Body of pancreas (tissue), 4 donors: ENCODE data around the gene TNFAIP8L2. TPM values are rescaled to one million over a fixed set of nuclear protein-coding genes. Genes with fewer than 3 reads are reported as not detected.

Experiments
- ATAC-seq: fragments of 150-250 bp; one replicate; pipeline ENCODE4 v1.9.1; 2016
- DNase-seq, 4 donors: peaks; one replicate each; pipeline ENCODE4 v3.0.0-alpha.2; 2019
- H3K27ac ChIP-seq, 4 donors: fragments of 200-600 bp; sonication (generic); 1 replicate in 3 of 4; 2 replicates in 1 of 4; pipeline versions ENCODE4 v1.5.1 to v1.6.1; 2016 to 2019; ENCODE audit warnings: mild to moderate bottlenecking in 1 of 4, mixed read lengths in 1 of 4, moderate library complexity in 1 of 4
- H3K27me3 ChIP-seq, 2 donors: fragments of 200-600 bp; sonication (generic); one replicate each; pipeline ENCODE4 v1.6.0; 2016; ENCODE audit warnings: mild to moderate bottlenecking in 1 of 2
- H3K36me3 ChIP-seq, 2 donors: fragments of 200-600 bp; sonication (generic); replicated peaks in 1 of 2; 2 replicates each; pipeline ENCODE4 v1.5.1; 2016; ENCODE audit warnings: low read depth in 2 of 2; ENCODE audit not compliant: insufficient read depth in 1 of 2
- H3K4me1 ChIP-seq: fragments of 200-600 bp; sonication (generic); one replicate; pipeline ENCODE4 v1.6.0; 2016
- H3K4me3 ChIP-seq, 2 donors: fragments of 200-600 bp; sonication (generic); 1 replicate in 1 of 2; 2 replicates in 1 of 2; pipeline ENCODE4 v1.5.1; 2016 to 2019
- H3K9me3 ChIP-seq, 3 donors: fragments of 200-600 bp; sonication (generic); 1 replicate in 2 of 3; 2 replicates in 1 of 3; pipeline ENCODE4 v1.5.1; 2016
- POLR2A ChIP-seq, 3 donors: fragments of 450-650 bp; IDR thresholded peaks; one replicate each; pipeline ENCODE4 v1.6.1; 2016; ENCODE audit warnings: antibody characterized with exemption in 3 of 3, mild to moderate bottlenecking in 2 of 3
- WGBS, 2 donors: methylation state at CpG; one replicate each; pipeline ENCODE4 v1.1.5; 2017; 5-methylcytosine and 5-hydroxymethylcytosine counted together
- intact Hi-C: fragments of 100-400 bp; cut with DNase I; formaldehyde crosslinking; loops from one replicate; pipeline ENCODE4 v1.15.1; 2023
- total RNA-seq, 2 donors: library from RNA; depleted of rRNA; stranded (reverse); fragments of >200 nt; gene quantifications; one replicate each; pipeline ENCODE4 v1.1.0, GENCODE V29; 2016
- TF ChIP-seq, protein P1 (sequence below), 7 experiments: fragments of 450-650 bp in 4 of 7; fragments of 200-600 bp in 3 of 7; sonication (generic) in 3 of 7; IDR thresholded peaks; one replicate each; pipeline ENCODE4 v1.5.1; 2016 to 2019; ENCODE audit warnings: antibody characterized with exemption in 7 of 7

Gene TNFAIP8L2
- total RNA-seq, 2 donors from 2014 or later: 0.99 to 1.6 TPM

DNA sequence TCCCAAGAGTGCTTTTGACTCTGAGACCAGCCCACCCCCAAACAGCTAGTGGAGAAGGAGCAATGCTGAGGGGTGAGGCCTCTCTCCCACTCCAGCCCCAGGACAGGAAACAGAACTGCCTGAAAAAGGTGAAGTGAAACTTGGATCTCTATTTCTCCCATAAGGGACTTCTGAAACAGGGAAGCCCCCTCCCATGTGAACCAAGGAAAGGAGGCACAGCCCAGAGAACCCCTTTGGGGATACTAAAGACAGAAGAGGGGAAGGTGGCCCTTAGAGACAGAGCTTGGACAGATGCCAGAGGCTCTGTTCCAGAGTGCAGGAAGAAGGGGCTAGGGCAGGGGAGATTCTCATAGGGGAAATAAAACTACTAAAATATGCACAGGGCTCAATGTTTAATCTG is 2.9 kb downstream of the TNFAIP8L2 start:
- intact Hi-C loops: loop anchor here (10.0 kb wide), 1 partner anchor 65 kb away; no protein-coding TSS in a partner anchor
- Histone ChIP-seq H3K27me3 (no peaks in the 10 kb centered on the region), H3K9me3 (no peaks in the 10 kb centered on the region), H3K27ac (no peak overlapping the region), H3K4me3 (no peak overlapping the region), H3K4me1 (peaks cover 5% of the 10 kb centered on the region), H3K36me3 (peaks cover 3% of the 10 kb centered on the region in 2 donors)
- ATAC-seq: no peak
- TF ChIP-seq, protein P1, sequence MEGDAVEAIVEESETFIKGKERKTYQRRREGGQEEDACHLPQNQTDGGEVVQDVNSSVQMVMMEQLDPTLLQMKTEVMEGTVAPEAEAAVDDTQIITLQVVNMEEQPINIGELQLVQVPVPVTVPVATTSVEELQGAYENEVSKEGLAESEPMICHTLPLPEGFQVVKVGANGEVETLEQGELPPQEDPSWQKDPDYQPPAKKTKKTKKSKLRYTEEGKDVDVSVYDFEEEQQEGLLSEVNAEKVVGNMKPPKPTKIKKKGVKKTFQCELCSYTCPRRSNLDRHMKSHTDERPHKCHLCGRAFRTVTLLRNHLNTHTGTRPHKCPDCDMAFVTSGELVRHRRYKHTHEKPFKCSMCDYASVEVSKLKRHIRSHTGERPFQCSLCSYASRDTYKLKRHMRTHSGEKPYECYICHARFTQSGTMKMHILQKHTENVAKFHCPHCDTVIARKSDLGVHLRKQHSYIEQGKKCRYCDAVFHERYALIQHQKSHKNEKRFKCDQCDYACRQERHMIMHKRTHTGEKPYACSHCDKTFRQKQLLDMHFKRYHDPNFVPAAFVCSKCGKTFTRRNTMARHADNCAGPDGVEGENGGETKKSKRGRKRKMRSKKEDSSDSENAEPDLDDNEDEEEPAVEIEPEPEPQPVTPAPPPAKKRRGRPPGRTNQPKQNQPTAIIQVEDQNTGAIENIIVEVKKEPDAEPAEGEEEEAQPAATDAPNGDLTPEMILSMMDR (IDR thresholded peaks at IDR 0.05): no peak
- TF ChIP-seq POLR2A (IDR thresholded peaks at IDR 0.05): no peak
- no peak for DNase-seq

DNA sequence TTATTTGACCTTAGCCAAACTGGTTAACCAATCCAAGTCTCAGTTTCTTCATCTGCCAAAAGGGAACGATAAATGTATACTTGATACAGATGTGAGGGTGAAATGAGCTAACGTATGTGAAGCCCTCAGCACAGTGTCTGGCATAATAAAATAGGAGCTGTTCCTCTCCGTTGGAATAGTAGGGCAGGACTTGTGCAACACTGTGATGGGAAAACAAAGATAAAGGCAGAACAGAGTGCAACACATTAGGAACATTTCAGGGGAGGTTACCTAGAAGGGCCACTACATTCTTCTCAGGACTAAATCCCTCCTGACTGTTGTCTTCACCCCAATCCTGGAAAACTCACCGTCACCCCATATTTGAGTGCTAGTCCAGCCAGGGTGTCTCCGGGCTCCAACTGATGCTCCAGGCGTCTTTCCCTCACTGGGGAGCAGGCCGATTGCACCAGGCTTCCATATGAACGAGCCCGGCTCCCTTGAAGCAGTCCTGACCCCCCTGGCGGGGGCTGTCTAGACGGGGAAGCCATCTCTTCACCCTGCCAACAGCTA is 8.4 kb downstream of the TNFAIP8L2 start:
- H3K36me3 ChIP-seq: peaks cover 3% of the 10 kb centered on the region in 2 donors
- H3K27me3 ChIP-seq: no peaks in the 10 kb centered on the region
- H3K4me1 ChIP-seq: peaks cover 24% of the 10 kb centered on the region
- ATAC-seq: peak; percentile 7
- H3K9me3 ChIP-seq: no peaks in the 10 kb centered on the region
- TF ChIP-seq, protein P1 (IDR thresholded peaks at IDR 0.05): no peak
- TF ChIP-seq POLR2A (IDR thresholded peaks at IDR 0.05): no peak
- H3K27ac ChIP-seq: peak overlapping the region; percentile 55 to 74 (median 64)
- intact Hi-C loops: no loop called here
- H3K4me3 ChIP-seq: peak overlapping the region in 1 of 2 donors; percentile 20
- 16 to 25% methylated on average over 10 to 11 of the region's 11 CpGs for WGBS, 2 donors
- DNase-seq: peak in 1 of 4 donors; percentile 36

DNA sequence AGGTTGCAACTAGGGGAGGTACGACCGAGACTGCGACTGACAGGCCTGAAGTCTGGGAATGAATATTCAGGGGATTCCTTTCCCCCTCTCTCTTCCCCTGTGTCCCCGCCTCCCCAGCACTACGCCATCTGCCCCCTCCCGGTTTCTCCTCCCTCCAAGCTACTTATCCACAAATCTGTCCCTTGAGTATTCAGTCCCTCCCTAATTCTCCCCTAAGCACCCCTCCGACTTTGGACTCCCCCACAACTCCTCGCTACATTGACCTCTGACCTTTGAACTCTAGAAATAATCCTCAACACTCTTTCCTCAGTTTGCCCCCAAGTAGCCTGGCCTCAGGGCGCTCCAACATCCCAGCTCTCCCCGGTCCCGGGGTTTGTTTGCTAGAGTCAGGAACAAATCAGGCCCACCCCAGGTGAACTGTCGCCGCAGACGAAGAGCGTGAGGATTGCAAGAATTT is 8.9 kb downstream of the TNFAIP8L2 start:
- peak in 2 of 4 donors; percentile 31 to 39 for DNase-seq
- WGBS, 2 donors: 3 to 4% methylated on average over 15 of the region's 15 CpGs
- Histone ChIP-seq H3K36me3 (peaks cover 3% of the 10 kb centered on the region in 2 donors), H3K27me3 (no peaks in the 10 kb centered on the region), H3K4me1 (peaks cover 24% of the 10 kb centered on the region), H3K4me3 (peak overlapping the region; percentile 20 to 59), H3K9me3 (no peaks in the 10 kb centered on the region), H3K27ac (peak overlapping the region; percentile 55 to 74 (median 64))
- ATAC-seq: peak; percentile 25
- TF ChIP-seq, protein P1 (IDR thresholded peaks at IDR 0.05): no peak
- no peak for TF ChIP-seq POLR2A (IDR thresholded peaks at IDR 0.05)
- intact Hi-C loops: no loop called here

DNA sequence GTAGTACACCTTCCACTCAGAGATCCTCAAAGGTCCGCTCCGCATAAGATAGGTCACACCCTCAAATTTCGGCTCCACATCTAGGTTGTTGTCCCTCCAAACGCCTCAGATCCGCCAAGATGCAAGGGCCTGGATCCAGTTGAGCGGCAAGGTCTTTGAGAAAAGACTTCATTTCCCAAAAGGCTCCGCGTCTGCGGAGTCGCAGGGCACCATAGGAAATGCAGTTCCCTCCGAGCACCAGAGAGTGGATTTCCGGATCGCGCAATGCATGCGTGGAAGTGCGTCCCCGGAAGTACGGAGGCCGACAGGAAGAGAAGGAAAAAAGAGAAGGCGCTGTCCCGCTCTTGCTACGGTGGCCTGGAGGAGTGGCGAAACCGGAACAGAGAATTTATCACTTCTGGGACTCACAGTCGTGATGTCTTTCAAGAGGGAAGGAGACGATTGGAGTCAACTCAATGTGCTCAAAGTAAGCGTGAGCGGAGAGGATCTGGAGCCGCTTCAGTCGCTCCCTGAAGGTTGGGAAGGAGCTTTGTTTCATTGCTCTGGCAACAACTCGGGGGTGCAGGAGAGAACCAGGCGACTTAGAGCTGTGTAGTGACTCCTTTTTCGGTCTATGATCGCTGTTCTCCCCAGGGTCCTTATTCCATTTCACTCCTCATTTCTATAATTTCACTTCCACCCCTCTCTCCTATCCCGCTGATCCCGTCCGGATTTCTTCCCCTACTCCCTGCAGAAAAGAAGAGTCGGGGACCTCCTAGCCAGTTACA is 9.5 kb downstream of the TNFAIP8L2 start, which contains the start of the genes LYSMD1 and SCNM1:
Gene LYSMD1, minus strand, starts transcription at position 165 of the 767 bp plus-strand sequence. CDS start 644 bp downstream, outside the sequence.
Gene SCNM1, plus strand, starts transcription at position 407 of the 767 bp plus-strand sequence. Its CDS starts 9 bp downstream, at position 416.
- intact Hi-C loops: no loop called here
- ATAC-seq (peak; percentile 97), DNase-seq (peak; percentile 96 to 99 (median 97))
- H3K27ac ChIP-seq: peak within 1 kb of the TSS; percentile 55 to 74 (median 64)
- WGBS, 2 donors: 0 to 1% methylated on average over 35 to 38 of the region's 38 CpGs
- H3K4me1 ChIP-seq: peaks cover 24% of the 10 kb centered on the region
- no peaks in the 10 kb centered on the region for H3K9me3 ChIP-seq
- peak in 2 of 3 donors; percentile 42 to 57 for TF ChIP-seq POLR2A (IDR thresholded peaks at IDR 0.05)
- TF ChIP-seq, protein P1 (IDR thresholded peaks at IDR 0.05): peak in 4 of 7 experiments; percentile 35 to 59 (median 38)
- H3K36me3 ChIP-seq: peaks cover under 1 to 3% of the 10 kb centered on the region in 2 donors
- H3K27me3 ChIP-seq: no peaks in the 10 kb centered on the region
- H3K4me3 ChIP-seq: peak within 1 kb of the TSS; percentile 20 to 59
